Keratinocyte (primary cell): ENCODE results near the gene ZNF136. TPM values are rescaled to one million over a fixed set of nuclear protein-coding genes. Genes with fewer than 3 reads are reported as not detected.
A peak's percentile ranks its signal among the peaks of the same experiment; 100 is the strongest.

Experiments
- DNase-seq: peaks from one replicate; pipeline ENCODE4 v3.0.0-alpha.2; 2011; ENCODE audit warnings: low read depth, missing footprints, low spot score
- FAIRE-seq: peaks from 2 replicates; lab custom pipeline; 2011; peaks lifted over from hg19 to GRCh38; lab: Jason Lieb, UNC
- H2AFZ ChIP-seq: 2 replicates; pipeline ENCODE4 v1.6.0; 2012; ENCODE audit warnings: low read length, control low read depth, inconsistent platforms; ENCODE audit not compliant: control insufficient read depth
- H3K27ac ChIP-seq: 2 replicates; pipeline ENCODE4 v1.5.1; 2011; ENCODE audit warnings: low read length; ENCODE audit not compliant: control insufficient read depth, insufficient read depth
- H3K27me3 ChIP-seq: 3 replicates; pipeline ENCODE4 v1.6.0; 2011; ENCODE audit warnings: low read length; ENCODE audit not compliant: control insufficient read depth, insufficient read depth; ENCODE audit errors: extremely low read depth
- H3K36me3 ChIP-seq, 2 experiments: 2 replicates in 1 of 2; 3 replicates in 1 of 2; pipeline ENCODE4 v1.5.1; 2011; ENCODE audit warnings: low read length in 2 of 2, mild to moderate bottlenecking in 1 of 2; ENCODE audit not compliant: control insufficient read depth in 2 of 2, insufficient read depth in 2 of 2; ENCODE audit errors: extremely low read depth in 1 of 2
- H3K4me1 ChIP-seq: 3 replicates; pipeline ENCODE4 v1.5.1; 2011; ENCODE audit warnings: low read length; ENCODE audit not compliant: control insufficient read depth, insufficient read depth; ENCODE audit errors: extremely low read depth
- H3K4me2 ChIP-seq: 3 replicates; pipeline ENCODE4 v1.6.0; 2011; ENCODE audit warnings: low read depth, low read length; ENCODE audit not compliant: control insufficient read depth, insufficient read depth; ENCODE audit errors: extremely low read depth
- H3K4me3 ChIP-seq, 3 experiments: fragments of 200-600 bp in 1 of 3; sonication (generic) in 1 of 3; 2 replicates in 2 of 3; 3 replicates in 1 of 3; pipeline ENCODE4 v1.5.1; 2011 to 2016; ENCODE audit warnings: low read length in 3 of 3, mild to moderate bottlenecking in 3 of 3, control low read depth in 2 of 3, inconsistent platforms in 1 of 3, low read depth in 1 of 3, mixed read lengths in 1 of 3, mixed run types in 1 of 3, moderate library complexity in 1 of 3; ENCODE audit not compliant: control insufficient read depth in 2 of 3, insufficient read depth in 2 of 3; ENCODE audit errors: extremely low read depth in 1 of 3
- H3K79me2 ChIP-seq: 2 replicates; pipeline ENCODE4 v1.6.0; 2012; ENCODE audit warnings: low read length; ENCODE audit not compliant: control insufficient read depth, insufficient read depth
- H3K9ac ChIP-seq: 3 replicates; pipeline ENCODE4 v1.6.0; 2011; ENCODE audit warnings: low read length; ENCODE audit not compliant: control insufficient read depth, insufficient read depth; ENCODE audit errors: extremely low read depth
- H3K9me1 ChIP-seq: 3 replicates; pipeline ENCODE4 v1.6.0; 2011; ENCODE audit warnings: low read length; ENCODE audit not compliant: control insufficient read depth, insufficient read depth; ENCODE audit errors: extremely low read depth
- H3K9me3 ChIP-seq: 2 replicates; pipeline ENCODE4 v1.5.1; 2012; ENCODE audit warnings: low read depth, low read length; ENCODE audit not compliant: control insufficient read depth
- H4K20me1 ChIP-seq: 3 replicates; pipeline ENCODE4 v1.6.0; 2011; ENCODE audit warnings: low read length; ENCODE audit not compliant: control insufficient read depth, insufficient read depth; ENCODE audit errors: extremely low read depth
- CTCF ChIP-seq, 3 experiments: IDR thresholded peaks in 1 of 3; conservative IDR thresholded peaks in 1 of 3; optimal IDR thresholded peaks in 1 of 3; 2 replicates in 2 of 3; 3 replicates in 1 of 3; pipeline versions ENCODE3 to v1.5.1; 2011; ENCODE audit warnings: low read length in 3 of 3, mild to moderate bottlenecking in 3 of 3, moderate library complexity in 2 of 3, control low read depth in 1 of 3, inconsistent platforms in 1 of 3; ENCODE audit not compliant: insufficient read depth in 2 of 3; ENCODE audit errors: extremely low read depth in 1 of 3
- EZH2 ChIP-seq: IDR thresholded peaks from one replicate; pipeline ENCODE4 v1.6.1; 2012; ENCODE audit warnings: inconsistent platforms, mild to moderate bottlenecking, low read length, moderate library complexity
- dilution Hi-C: fragments of 300-500 bp; cut with MboI; formaldehyde crosslinking; loops from one replicate; pipeline ENCODE4 v1.7.0; 2020; ENCODE audit warnings: low sequenced_read_pairs; ENCODE audit not compliant: extremely low pct_ligation_motif_present
- polyA minus RNA-seq, 3 experiments: library from RNA; depleted of rRNA, polyadenylated mRNA; stranded (reverse); fragments of >200 nt; gene quantifications; 1 replicate in 1 of 3; 2 replicates in 1 of 3; 3 replicates in 1 of 3; pipeline ENCODE4 v1.2.3, GENCODE V29; 2011
- polyA plus RNA-seq, 5 experiments: library from polyadenylated mRNA; depleted of rRNA in 3 of 5; stranded (reverse) in 3 of 5; stranded (forward) in 1 of 5; unstranded in 1 of 5; fragments of >200 nt; gene quantifications; 1 replicate in 1 of 5; 2 replicates in 3 of 5; 3 replicates in 1 of 5; pipeline versions ENCODE4 v1.2.1 to v1.2.3, GENCODE V29; 2011 to 2012; ENCODE audit warnings: missing spikeins in 2 of 5, low read depth in 1 of 5, low replicate concordance in 1 of 5

ZNF136 gene
- 2.4 to 3.0 TPM (median 2.9 TPM) in 3 replicates for polyA plus RNA-seq
- 4.3 TPM for polyA plus RNA-seq (2011; ENCODE audit: low read depth)
- 1.2 and 2.3 TPM in 2 replicates for polyA plus RNA-seq (2011; cell fraction: cytosol; rRNA removed)
- 5.8 and 6.5 TPM in 2 replicates for polyA plus RNA-seq (2011; cell fraction: nucleus; rRNA removed)
- polyA plus RNA-seq (2012; ENCODE audit: low replicate concordance): 2.4 TPM in 2 replicates
- 1.6 to 4.2 TPM (median 3.1 TPM) in 3 replicates for polyA minus RNA-seq
- polyA minus RNA-seq (2011; cell fraction: cytosol; rRNA and poly(A)+ RNA removed): 2.7 TPM
- polyA minus RNA-seq (2011; cell fraction: nucleus; rRNA and poly(A)+ RNA removed): 3.7 and 9.2 TPM in 2 replicates

GRCh38 chr19:12162882-12163806 lies at the start of gene ZNF136:
TSS of gene ZNF136 (plus strand) at chr19:12163096. CDS start at chr19:12163204, 108 bp downstream.
- H3K27me3 ChIP-seq: no peaks in the 10 kb centered on the region
- peak; percentile 66 for DNase-seq
- peak within 1 kb of the TSS; percentile 96 for H3K9ac ChIP-seq
- H3K4me1 ChIP-seq: peaks cover 6% of the 10 kb centered on the region
- H3K9me3 ChIP-seq: no peaks in the 10 kb centered on the region
- no peaks in the 10 kb centered on the region for H4K20me1 ChIP-seq
- H2AFZ ChIP-seq: peak within 1 kb of the TSS; percentile 94
- dilution Hi-C loops: no loop called here
- peaks cover 32% of the 10 kb centered on the region for H3K79me2 ChIP-seq
- peak; percentile 69 for FAIRE-seq
- H3K27ac ChIP-seq: peak within 1 kb of the TSS; percentile 77
- TF ChIP-seq CTCF (optimal IDR thresholded peaks at IDR 0.05 in 1 of 3, IDR thresholded peaks at IDR 0.05 in 1 of 3, conservative IDR thresholded peaks at IDR 0.05 in 1 of 3; ENCODE audit: extremely low read depth in 1 of 3, insufficient read depth in 2 of 3, low read length in 3 of 3) (no peak), EZH2 (no peak)
- H3K4me3 ChIP-seq: peak within 1 kb of the TSS; percentile 82 to 95 (median 93)
- H3K4me2 ChIP-seq: peak within 1 kb of the TSS; percentile 77
- H3K9me1 ChIP-seq: no peaks in the 10 kb centered on the region
- peaks cover 2 to 7% of the 10 kb centered on the region in 2 experiments for H3K36me3 ChIP-seq

GRCh38 chr19:12113121-12113520 lies 49.8 kb upstream of the ZNF136 start:
- DNase-seq: no peak
- Histone ChIP-seq H3K9ac (no peak overlapping the region), H3K9me3 (no peaks in the 10 kb centered on the region), H3K36me3 (no peaks in the 10 kb centered on the region), H3K27ac (no peak overlapping the region), H3K4me2 (no peak overlapping the region), H3K4me3 (no peak overlapping the region), H2AFZ (no peak overlapping the region), H4K20me1 (no peaks in the 10 kb centered on the region), H3K9me1 (no peaks in the 10 kb centered on the region), H3K27me3 (no peaks in the 10 kb centered on the region), H3K4me1 (no peaks in the 10 kb centered on the region), H3K79me2 (no peaks in the 10 kb centered on the region)
- dilution Hi-C loops: no loop called here
- no peak for TF ChIP-seq CTCF (optimal IDR thresholded peaks at IDR 0.05 in 1 of 3, IDR thresholded peaks at IDR 0.05 in 1 of 3, conservative IDR thresholded peaks at IDR 0.05 in 1 of 3; ENCODE audit: extremely low read depth in 1 of 3, insufficient read depth in 2 of 3, low read length in 3 of 3)
- no peak for TF ChIP-seq EZH2
- no peak for FAIRE-seq
